22Rv1 (cell line): ENCODE results near the gene ZNF683.

Experiments used
- H3K27ac ChIP-seq: fragments of 450-650 bp; 2 replicates; pipeline ENCODE4 v1.5.1; 2017
- ZFX ChIP-seq: fragments of 450-650 bp; IDR thresholded peaks from 2 replicates; pipeline ENCODE4 v1.6.1; 2017; ENCODE audit warnings: antibody characterized with exemption, borderline replicate concordance
- TF ChIP-seq, protein P1 (sequence below): fragments of 450-650 bp; IDR thresholded peaks from 2 replicates; pipeline ENCODE4 v1.5.1; 2017; ENCODE audit warnings: mild to moderate bottlenecking

Gene ZNF683

DNA sequence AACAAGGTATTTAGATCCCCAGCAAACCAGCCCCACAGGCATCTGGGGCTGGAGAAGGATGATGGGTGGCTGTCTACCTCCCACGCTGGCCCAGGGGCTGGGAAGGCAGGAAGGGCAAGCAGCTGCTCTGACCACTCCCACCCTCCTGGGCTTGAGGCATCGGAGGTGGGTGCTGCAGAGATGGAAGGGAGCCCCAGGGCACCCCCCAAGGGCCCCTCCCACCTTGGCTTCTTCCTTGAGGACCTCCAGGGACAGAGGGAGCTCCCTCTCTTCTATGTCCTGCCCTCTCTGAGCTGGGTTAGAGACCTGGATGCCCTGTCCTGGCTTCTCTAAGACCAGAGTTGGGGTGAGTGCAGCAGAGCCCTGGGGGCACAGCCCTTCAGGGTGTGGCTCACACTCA, 51.7 kb downstream of the ZNF683 start:
- no peak overlapping the region for H3K27ac ChIP-seq

DNA sequence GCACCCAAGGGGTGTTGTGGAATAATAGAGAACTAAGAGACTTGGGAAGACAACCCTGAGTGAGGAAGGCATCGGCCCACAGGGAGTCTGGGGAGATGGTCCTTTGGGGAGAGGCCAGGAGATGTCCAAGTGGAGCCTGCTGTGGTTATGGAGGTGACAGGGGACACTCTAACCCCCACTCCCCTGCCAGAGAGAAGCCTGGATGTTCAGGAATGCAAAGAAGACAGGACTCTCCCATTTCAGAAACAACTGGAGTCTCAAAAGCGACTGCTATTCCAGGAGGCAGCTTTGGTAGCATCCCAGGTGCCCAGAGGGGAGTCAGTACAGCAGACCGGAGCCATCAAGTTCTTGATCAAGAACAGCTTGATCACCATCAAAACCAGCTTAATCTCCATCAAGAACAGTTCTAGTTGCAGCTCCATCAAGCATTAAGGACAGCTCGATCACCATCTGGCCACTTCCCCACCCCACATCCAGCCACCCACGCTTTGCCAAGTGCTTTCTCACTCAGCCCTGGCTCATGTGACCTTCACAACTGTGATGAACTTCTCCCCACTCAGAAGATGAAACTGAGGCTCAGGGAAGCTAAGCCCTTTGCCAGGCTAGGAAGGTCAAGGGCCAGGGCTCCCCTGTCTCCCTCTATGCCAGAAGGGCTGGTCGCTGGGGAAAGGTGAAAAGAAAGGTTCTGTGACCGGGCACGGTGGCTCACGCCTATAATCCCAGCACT, 54.0 kb downstream of the ZNF683 start:
- no peak overlapping the region for H3K27ac ChIP-seq
- TF ChIP-seq ZFX, result no peak
- TF ChIP-seq, protein P1, sequence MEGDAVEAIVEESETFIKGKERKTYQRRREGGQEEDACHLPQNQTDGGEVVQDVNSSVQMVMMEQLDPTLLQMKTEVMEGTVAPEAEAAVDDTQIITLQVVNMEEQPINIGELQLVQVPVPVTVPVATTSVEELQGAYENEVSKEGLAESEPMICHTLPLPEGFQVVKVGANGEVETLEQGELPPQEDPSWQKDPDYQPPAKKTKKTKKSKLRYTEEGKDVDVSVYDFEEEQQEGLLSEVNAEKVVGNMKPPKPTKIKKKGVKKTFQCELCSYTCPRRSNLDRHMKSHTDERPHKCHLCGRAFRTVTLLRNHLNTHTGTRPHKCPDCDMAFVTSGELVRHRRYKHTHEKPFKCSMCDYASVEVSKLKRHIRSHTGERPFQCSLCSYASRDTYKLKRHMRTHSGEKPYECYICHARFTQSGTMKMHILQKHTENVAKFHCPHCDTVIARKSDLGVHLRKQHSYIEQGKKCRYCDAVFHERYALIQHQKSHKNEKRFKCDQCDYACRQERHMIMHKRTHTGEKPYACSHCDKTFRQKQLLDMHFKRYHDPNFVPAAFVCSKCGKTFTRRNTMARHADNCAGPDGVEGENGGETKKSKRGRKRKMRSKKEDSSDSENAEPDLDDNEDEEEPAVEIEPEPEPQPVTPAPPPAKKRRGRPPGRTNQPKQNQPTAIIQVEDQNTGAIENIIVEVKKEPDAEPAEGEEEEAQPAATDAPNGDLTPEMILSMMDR, result no peak

More for the DNA sequence above, 51.7 kb downstream of the ZNF683 start:
- no peak for TF ChIP-seq ZFX
- TF ChIP-seq, protein P1, result no peak

- no peak within 1 kb of the TSS for H3K27ac ChIP-seq
These were observed 54.8 kb downstream of the ZNF683 start, which contains the start of gene CD52 for GRCh38 chr1:26317612-26318337. TSS of gene CD52 (plus strand) at chr1:26317958. CDS start at chr1:26318018, 60 bp downstream.

GRCh38 chr1:26317146-26317545, 55.4 kb downstream of the ZNF683 start:
- TF ChIP-seq ZFX, result no peak
- TF ChIP-seq, protein P1, result no peak
- H3K27ac ChIP-seq, result no peak overlapping the region

More at GRCh38 chr1:26317612-26318337, 54.8 kb downstream of the ZNF683 start, which contains the start of gene CD52:
- TF ChIP-seq, protein P1, result no peak
- no peak for TF ChIP-seq ZFX

GRCh38 chr1:26315874-26316850, 56.4 kb downstream of the ZNF683 start:
- TF ChIP-seq, protein P1, result no peak
- TF ChIP-seq ZFX, result no peak
- H3K27ac ChIP-seq, result no peak overlapping the region

- TF ChIP-seq, protein P1, result no peak
- TF ChIP-seq ZFX, result no peak
- no peak overlapping the region for H3K27ac ChIP-seq
These were observed 58.0 kb downstream of the ZNF683 start for GRCh38 chr1:26314501-26314900.
